Colonic mucosa (tissue), 4 donors: ENCODE data around the gene TAF3. TPM values are rescaled to one million over a fixed set of nuclear protein-coding genes. Genes with fewer than 3 reads are reported as not detected.

ENCODE experiments used
- DNase-seq: peaks from one replicate; pipeline ENCODE4 v3.0.0-alpha.2; 2020
- H3K27ac ChIP-seq: fragments of 200-600 bp; one replicate; pipeline ENCODE4 v1.8.0; 2021
- H3K27me3 ChIP-seq: fragments of 200-600 bp; one replicate; pipeline ENCODE4 v1.8.0; 2021
- H3K36me3 ChIP-seq: fragments of 200-600 bp; one replicate; pipeline ENCODE4 v1.8.0; 2021
- H3K4me1 ChIP-seq: fragments of 200-600 bp; one replicate; pipeline ENCODE4 v1.8.0; 2021; ENCODE audit warnings: mild to moderate bottlenecking
- H3K4me3 ChIP-seq: fragments of 200-600 bp; one replicate; pipeline ENCODE4 v1.8.0; 2021
- H3K9ac ChIP-seq, 2 donors: one replicate each; pipeline ENCODE4 v1.7.0; 2013; ENCODE audit warnings: control low read depth in 2 of 2, low read depth in 2 of 2, low read length in 2 of 2
- H3K9me3 ChIP-seq: fragments of 200-600 bp; one replicate; pipeline ENCODE4 v1.8.0; 2021
- intact Hi-C: fragments of 100-400 bp; cut with DNase I; formaldehyde crosslinking; loops from one replicate; pipeline ENCODE4 v1.14.1; 2022
- total RNA-seq, 2 donors: library from RNA; stranded (reverse); fragmentation: NEBNext Ultra II Directional in 1 of 2; extraction: Animal tissue kit (Norgen Biotek cat#: 25700) in 1 of 2; gene quantifications; one replicate each; pipeline ENCODE4 v1.2.1, GENCODE V29; 2021
- TF ChIP-seq, protein P1 (sequence below): fragments of 200-600 bp; IDR thresholded peaks from one replicate; pipeline ENCODE4 v1.8.0; 2022; ENCODE audit warnings: antibody characterized with exemption, mild to moderate bottlenecking
- donor health status: healthy.
- donor health status: DM: no; HTN: no; CAD: no.
- donor health status: DM: no; HTN: no; CAD: no.

TAF3 gene
- total RNA-seq, 2 donors from 2014 or later: 4.4 to 6.3 TPM

DNA sequence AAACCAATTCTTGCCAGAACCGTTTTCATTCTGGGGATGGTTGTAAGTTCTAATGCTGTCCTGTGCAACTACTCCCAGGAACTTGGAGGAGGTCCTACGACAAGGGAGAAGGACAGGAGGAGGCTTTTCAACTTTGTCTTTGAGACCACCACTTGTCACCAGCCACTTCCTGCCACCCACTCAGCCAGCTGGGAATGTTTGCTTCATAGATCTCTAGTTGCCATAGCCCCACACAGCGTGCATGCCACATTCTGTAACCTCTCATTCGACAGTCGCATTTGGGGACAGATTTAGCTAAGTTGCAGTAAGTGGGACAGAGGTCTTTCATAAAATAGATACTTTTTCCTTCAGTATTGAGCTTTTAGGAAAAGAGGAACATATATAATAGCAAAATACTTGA lies 78.0 kb downstream of the TAF3 start:
- Histone ChIP-seq H3K4me3 (no peak overlapping the region), H3K27ac (no peak overlapping the region), H3K9ac (no peak overlapping the region), H3K4me1 (no peaks in the 10 kb centered on the region), H3K27me3 (no peaks in the 10 kb centered on the region), H3K36me3 (no peaks in the 10 kb centered on the region), H3K9me3 (no peaks in the 10 kb centered on the region)
- intact Hi-C loops: no loop called here
- TF ChIP-seq, protein P1, sequence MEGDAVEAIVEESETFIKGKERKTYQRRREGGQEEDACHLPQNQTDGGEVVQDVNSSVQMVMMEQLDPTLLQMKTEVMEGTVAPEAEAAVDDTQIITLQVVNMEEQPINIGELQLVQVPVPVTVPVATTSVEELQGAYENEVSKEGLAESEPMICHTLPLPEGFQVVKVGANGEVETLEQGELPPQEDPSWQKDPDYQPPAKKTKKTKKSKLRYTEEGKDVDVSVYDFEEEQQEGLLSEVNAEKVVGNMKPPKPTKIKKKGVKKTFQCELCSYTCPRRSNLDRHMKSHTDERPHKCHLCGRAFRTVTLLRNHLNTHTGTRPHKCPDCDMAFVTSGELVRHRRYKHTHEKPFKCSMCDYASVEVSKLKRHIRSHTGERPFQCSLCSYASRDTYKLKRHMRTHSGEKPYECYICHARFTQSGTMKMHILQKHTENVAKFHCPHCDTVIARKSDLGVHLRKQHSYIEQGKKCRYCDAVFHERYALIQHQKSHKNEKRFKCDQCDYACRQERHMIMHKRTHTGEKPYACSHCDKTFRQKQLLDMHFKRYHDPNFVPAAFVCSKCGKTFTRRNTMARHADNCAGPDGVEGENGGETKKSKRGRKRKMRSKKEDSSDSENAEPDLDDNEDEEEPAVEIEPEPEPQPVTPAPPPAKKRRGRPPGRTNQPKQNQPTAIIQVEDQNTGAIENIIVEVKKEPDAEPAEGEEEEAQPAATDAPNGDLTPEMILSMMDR: no peak
- no peak for DNase-seq

DNA sequence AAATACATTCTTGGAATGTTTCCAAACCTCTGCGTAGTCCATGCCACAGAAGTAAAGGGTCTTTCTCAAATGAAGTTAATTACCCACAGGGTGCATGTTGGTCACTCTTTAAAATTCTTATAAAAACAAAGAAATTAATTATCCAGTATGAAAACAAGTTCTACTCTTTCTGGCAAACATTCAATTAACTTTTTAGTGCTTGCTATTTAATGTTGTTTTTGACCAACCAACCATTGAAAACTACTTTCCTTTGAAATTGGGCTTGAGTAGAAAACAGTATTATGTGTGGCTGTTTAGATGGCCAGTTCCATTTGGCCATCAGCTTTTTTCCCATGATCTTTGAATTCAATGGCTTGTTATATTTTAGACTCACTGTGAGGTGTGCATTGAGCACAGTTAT lies 83.0 kb downstream of the TAF3 start:
- no peak overlapping the region for H3K4me3 ChIP-seq
- no peak overlapping the region for H3K9ac ChIP-seq
- TF ChIP-seq, protein P1: no peak
- no peaks in the 10 kb centered on the region for H3K36me3 ChIP-seq
- DNase-seq: no peak
- no peaks in the 10 kb centered on the region for H3K9me3 ChIP-seq
- no peak overlapping the region for H3K27ac ChIP-seq
- no peaks in the 10 kb centered on the region for H3K4me1 ChIP-seq
- intact Hi-C loops: no loop called here
- no peaks in the 10 kb centered on the region for H3K27me3 ChIP-seq

DNA sequence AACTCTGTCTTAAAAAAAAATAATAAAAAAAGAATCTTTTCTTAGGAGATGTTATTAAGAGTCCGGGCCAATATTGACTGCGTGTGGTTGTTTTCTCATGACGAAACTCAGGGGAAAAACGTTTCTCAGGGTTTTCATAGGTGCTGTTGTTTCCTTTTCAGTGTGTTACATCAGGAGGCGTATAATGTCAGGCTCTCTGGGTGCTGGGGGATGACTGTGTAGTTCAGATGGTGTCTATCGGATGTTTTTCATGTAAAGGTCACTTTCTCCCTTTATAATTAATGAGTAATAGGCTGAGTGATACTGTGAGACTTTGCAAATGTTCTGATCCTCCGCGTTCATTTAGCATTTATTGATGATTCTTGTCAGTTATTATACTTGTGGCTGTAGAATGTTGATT lies 84.1 kb downstream of the TAF3 start:
- H3K4me3 ChIP-seq: no peak overlapping the region
- no peak overlapping the region for H3K9ac ChIP-seq
- intact Hi-C loops: no loop called here
- TF ChIP-seq, protein P1: no peak
- no peaks in the 10 kb centered on the region for H3K4me1 ChIP-seq
- no peaks in the 10 kb centered on the region for H3K27me3 ChIP-seq
- no peaks in the 10 kb centered on the region for H3K9me3 ChIP-seq
- DNase-seq: no peak
- no peaks in the 10 kb centered on the region for H3K36me3 ChIP-seq
- H3K27ac ChIP-seq: no peak overlapping the region

GRCh38 chr10:7903851-7904250 lies 85.5 kb downstream of the TAF3 start:
- TF ChIP-seq, protein P1: no peak
- Histone ChIP-seq H3K4me3 (no peak overlapping the region), H3K4me1 (no peaks in the 10 kb centered on the region), H3K9me3 (no peaks in the 10 kb centered on the region), H3K27me3 (no peaks in the 10 kb centered on the region), H3K9ac (no peak overlapping the region), H3K36me3 (no peaks in the 10 kb centered on the region), H3K27ac (no peak overlapping the region)
- intact Hi-C loops: no loop called here
- no peak for DNase-seq

GRCh38 chr10:7906128-7906527 lies 87.8 kb downstream of the TAF3 start:
- H3K36me3 ChIP-seq: no peaks in the 10 kb centered on the region
- no peaks in the 10 kb centered on the region for H3K4me1 ChIP-seq
- TF ChIP-seq, protein P1: no peak
- H3K9me3 ChIP-seq: no peaks in the 10 kb centered on the region
- H3K27me3 ChIP-seq: no peaks in the 10 kb centered on the region
- no peak for DNase-seq
- H3K27ac ChIP-seq: no peak overlapping the region
- no peak overlapping the region for H3K9ac ChIP-seq
- no peak overlapping the region for H3K4me3 ChIP-seq
- intact Hi-C loops: no loop called here
